Measurements from ENCODE around the gene NOTCH2.

NOTCH2 gene

DNA sequence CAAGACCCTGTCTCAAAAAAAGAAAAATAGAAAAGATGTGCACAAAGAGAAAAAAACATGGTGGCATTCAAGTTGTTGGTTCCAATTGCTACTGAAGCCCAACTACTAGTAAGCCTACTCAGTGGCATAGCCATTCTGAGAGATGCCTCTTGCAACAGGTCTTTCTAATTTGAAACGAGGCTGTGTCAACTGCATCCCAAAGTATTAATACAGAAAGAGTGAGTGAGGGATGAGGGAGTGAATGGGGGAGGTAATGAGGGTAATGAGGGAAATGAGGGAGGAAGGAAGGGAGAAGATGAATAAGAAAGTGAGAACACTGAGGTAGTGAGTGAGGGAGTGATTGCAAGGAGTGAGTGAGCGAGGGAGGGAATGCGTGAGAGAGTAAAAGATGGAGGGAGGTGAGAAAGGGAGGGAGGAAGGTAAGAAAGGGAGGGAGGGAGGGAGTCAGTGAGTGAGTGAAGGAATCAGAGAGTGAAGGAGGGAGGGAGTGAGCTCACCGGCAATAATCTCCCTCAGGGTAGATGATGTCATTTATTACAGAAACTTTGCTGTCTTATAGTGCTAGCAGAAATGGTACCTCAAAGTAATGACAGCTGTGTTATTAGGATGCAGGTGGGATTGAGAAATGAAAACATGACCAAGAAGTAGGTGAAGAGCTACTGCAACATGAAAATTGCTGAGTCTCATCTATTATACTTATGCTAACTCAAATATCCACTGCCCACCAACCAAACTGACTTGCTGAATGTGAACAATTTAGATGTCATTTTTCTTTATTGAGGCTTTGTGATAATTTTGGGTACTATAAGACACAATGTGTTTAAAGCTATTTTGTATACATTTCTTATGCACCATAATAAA is 97.5 kb downstream of the NOTCH2 start:
- no peak for DNase-seq

DNA sequence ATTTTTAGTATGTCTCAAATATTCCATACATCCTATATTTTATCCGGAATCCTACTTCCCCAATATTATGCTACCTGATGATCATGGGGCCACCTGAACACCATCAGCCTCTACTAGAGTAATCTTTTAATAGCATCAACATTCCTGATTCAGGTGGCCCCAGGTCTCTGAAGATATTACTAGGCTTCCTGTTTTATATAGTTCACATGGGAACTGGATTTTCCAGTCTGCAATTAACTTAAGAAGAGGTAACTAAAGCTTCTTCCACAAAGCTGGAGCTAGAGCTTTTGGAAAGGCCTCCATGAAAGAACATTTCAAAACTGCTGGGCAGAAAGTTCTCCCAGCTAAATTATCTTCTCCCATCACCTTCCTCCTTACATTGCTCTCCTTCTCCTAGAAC is 100.9 kb downstream of the NOTCH2 start:
- no peak for DNase-seq

DNA sequence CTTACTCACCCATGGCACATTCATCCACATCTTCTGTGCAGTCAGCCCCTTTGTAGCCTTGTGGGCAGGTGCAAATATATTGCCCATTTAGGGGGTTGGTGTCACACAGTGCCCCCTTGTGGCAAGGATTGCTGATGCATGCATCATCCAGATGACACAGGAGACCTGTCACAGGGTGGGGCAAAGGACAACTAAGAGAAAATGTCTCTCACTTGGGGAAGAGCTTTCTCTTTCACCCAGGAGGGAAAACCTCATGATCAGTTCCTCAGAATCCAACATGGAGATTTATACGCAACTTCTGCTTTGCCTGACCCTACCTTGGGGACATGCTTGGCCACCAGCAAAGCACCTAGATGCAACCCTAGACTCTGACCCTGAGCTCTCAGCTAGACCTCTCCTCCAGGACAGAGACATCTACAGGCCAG is 101.4 kb downstream of the NOTCH2 start:
- DNase-seq: peak; percentile 35

DNA sequence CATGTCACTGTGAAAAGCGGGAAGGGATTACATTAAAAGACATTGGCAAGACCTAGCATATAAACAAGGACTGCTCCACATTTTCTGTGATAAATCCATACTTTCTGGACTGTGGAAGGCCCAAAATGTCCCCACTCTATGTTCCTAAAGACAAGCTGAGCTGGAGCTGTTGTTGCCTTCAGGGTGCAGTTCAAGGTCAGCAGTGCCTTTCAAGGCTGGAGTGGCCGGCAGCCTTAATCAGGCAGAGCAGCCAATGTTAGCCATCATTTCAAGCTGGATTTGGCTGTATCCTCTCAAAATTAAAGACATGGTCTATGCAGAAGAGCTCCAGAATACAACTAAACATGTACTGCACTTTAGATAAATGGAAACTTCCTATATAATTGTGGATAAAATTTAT is 102.8 kb downstream of the NOTCH2 start:
- DNase-seq: no peak

DNA sequence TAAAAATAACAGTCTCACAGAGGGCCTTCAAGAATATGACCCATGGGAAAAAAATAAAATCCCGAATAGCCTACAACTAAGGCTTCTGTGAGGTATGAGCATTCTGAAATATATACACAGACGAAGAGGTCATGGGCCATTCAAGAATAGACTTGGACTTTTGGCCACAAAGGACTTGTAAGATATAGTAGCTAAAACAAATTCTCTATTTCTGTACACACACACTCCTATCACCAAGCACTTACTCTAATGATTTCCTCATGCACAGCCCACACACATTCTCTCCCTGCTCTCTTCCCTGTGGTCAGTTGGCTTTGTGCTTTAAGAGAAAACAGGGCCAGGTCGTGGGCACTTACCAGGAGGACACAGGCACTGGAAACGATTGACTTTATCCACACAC is 103.4 kb downstream of the NOTCH2 start:
- DNase-seq: no peak

DNA sequence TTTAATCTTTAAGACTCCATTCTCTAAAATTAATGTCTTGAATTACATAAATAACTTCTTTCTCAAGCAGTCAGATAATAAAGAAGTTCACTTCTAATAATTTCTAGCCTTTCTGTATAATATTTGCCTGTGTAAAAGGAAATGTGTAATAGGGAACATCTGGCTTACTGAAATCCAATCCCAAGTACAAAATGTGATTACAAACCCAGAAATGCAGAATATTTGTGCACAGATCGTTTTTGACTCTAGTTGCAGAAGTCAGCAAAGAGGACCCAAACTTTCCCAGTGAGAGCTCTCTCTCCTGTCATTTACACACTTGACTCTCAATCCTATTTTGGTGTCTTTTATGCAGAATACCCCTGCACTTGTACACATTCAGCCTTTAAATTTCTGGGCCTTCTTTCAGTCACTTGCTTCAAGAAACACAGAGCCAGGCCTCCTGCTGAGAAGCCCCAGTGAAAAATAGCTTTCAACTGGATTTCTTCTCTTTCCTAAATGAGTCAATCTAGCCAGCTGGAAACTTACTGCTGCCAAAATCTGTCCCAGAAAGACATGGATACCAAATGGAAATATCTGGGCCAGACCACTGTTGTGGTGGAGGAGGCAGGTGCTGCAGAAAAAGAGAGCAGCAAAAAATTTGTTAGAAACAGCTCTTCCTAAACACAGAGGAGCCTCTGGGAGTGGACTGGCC is 104.6 kb downstream of the NOTCH2 start:
- no peak for DNase-seq

DNA sequence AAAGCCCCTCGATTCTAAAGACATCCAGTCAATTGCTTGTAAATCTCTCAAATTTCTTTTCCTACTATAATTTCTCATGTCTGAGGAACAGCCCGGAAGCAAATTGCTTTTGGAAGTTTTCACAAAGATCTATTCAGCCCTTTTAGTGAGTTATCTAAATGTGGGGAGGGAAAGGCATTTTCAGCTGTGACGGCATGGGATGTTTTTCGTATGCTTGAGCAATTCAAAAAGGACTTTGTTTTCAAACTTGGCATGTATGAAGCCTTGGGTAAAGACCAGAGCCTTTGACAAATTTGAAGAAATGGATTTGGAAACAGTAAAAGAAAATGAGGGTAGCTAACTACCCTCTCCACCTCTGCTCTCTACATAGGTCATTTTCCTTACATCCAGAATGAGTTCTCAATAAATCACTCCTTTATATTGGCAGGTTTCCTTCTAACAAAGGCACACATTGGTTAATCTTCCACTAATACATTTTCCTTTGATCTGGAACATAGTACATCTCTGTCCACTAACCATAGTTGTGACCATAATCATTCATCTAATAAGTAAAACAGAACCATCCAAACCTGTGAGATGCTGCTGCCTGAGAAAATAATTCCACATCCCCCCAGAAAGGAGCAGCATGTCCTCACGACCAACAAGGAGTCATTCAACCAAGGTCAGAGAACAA is 107.0 kb downstream of the NOTCH2 start:
- no peak for DNase-seq

DNA sequence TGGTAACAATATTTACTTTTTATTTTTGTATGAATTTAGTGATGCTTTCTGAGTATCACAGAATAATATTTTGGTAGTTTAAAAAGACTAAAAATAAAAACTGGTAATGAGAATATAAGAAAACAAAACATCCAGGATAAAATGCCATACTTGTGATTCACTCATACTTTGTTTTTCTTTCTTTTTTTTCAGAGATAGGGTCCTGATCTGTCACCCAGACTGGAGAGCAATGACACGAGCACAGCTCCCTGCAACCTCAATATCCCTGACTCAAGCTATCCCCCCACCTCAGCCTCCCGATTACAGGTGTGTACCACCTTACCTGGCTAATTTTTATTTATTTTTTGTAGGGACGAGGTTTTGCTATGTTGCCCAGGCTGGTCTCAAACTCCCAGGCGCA is 109.0 kb downstream of the NOTCH2 start:
- DNase-seq: no peak

DNA sequence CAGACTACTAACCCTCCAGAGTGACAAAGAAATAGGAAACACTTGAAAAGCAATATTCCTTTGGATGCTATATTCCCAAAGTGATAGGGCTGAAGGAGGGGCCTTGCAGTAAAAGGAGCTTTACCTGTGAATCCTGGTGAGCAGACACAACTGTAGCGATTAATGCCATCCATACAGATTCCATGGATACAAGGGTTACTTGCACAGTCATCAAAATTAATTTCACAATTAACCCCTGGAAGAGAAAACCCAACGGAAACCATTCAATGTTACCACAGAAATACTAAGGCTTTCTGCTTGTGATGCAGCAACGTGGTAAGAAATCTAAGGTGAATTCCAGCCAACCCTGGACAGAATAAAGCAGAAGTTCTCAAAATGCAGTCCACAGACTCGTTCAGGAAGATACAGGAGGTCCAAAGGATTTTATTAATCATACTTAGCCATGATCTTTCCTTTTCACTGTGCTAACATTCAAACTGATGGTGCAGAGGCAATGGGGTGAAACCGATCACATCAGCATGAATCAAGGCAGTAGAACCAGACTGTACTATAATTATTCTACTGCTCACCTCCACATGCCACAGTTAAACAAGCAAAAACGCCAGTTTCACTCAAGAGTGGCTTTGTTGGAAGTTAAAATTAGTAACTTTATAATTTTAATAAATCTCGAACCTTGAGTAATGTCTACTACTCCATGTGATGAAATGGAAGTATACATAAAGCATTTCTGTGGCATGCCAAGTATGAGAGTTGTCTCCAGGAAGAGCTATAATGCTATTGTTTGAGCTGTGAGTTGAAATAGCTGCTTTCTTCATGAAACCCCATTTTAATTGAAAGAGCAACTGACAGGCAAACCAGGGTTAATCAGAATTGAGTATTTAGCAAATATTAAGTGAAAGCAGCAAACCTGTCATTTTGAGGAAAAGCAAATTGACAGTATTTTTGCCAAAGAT is 109.9 kb downstream of the NOTCH2 start:
- DNase-seq: no peak

DNA sequence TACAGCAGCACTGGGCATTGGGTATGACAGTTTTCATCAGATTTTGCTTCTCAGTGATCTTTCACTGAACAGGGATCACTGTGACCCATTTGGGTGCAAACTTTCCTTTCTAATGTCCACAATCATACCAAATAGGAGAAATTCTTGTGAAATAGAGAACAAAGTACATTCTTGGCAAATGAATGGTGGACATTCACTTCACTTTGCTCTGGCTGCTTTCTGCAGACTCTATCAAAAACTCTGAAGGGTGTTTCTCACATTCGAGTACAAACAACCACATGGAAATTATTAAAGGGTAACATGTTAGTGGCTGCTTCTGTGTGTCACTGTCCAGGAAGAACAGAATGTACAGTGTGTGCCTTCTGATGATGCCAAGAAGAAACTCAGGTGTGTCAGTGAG is 111.2 kb downstream of the NOTCH2 start:
- no peak for DNase-seq

DNA sequence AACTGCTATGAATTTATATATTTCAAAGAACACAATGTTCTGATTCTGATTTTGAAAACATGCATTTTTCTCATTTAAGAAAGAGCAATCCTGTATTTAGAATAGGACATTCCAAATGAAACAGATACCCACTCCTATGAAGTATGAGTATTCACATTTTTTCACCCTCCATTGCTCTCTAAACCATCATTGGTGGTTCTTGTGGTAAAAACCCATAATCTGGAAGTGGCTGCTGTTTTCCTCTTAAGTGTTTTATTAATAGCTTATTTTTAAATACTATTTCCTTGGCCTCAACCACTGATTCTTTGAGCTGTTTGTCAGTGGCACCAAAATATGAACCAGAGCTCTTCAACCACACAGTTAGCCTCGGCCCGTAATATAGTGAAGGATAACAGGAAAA is 113.2 kb downstream of the NOTCH2 start:
- no peak for DNase-seq

DNA sequence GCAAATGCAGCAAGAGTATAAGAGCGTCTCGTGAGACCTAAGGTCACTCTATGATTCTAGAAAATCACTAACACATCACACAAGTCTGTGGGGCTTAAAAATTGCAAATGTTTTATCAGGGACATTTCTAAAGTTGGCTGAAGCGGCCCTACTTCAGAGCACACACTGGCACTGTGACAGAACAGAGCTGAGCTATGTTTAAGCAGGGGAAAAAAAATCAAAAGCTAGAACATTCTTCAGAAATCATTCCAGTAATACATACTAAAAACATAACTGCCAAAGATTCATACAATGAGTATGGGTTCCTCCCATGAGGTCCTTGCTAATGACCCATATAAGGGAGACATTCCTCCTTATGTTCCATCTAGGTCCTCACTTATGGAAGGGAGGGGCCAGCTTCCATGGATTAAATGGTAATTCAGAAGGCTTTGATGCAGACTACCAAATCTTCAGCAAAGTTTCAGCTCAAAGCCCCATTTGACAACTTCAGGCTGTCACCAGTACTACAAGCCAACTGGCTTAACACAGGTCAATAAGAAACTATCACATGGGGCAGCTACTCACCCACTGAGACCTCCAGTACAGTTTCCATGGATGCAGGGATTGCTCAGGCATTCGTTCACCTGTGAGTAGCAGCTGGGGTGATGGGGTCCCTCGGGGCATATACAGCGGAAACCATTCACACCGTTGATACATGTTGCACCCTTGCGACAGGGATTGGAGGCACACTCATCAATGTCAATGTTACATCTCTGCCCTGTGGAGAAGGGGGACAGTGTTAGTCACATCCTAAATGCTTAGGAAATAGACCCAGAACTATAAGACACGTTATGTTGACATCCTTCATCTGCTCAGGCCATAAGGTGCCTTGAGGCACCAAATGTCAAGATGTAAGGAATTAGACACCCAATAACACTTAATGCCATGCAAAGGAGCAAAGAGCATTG is 114.7 kb downstream of the NOTCH2 start:
- DNase-seq: no peak

DNA sequence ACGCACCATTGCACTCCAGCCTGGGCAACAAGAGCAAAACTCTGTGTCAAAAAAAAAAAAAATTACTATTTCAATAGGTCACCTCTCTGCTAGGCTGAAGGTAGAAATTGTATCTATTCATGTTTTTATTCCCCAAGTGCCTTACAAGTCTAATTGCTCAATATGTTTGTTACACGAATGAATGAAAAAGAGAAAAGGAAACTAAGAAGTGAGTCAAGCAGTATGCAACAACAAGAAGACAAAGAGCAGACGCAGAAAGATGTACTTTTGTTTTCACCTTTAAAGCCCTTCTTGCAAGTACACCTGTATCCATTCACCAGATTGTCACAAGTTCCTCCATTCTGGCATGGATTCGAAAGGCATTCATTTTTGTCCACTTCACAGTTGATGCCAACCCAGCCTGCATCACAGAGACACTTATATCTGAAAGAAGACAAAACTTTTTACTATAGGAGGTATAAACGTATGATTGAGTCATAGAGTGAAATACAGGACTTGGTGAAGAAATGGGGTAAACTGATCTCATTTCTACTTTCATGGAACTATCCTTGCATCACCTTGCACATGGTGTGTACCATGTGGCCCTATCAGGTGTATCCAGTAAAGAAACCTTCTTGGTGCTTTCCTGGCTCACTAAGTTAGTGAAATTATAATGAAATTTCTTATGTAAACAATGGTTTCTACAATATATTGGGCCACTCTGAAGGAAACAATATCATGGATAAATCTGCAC is 116.0 kb downstream of the NOTCH2 start:
- DNase-seq: no peak

DNA sequence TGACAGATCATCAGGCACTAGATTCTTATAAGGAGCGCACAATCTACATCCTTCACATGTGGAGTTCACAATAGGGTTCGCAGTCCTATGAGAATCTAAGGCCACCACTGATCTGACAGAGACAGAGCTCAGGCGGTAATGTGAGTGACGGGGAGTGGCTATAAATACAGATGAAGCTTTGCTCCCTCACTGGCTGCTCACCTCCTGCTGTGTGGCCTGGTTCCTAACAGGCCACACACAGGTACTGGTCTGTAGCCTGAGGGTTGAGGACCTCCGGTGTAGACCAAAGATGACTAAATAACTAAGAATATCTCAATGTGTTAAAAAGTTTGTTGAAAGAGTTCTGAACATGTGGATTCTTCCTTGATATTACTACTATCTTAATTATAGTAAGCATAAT is 117.0 kb downstream of the NOTCH2 start:
- DNase-seq: no peak

DNA sequence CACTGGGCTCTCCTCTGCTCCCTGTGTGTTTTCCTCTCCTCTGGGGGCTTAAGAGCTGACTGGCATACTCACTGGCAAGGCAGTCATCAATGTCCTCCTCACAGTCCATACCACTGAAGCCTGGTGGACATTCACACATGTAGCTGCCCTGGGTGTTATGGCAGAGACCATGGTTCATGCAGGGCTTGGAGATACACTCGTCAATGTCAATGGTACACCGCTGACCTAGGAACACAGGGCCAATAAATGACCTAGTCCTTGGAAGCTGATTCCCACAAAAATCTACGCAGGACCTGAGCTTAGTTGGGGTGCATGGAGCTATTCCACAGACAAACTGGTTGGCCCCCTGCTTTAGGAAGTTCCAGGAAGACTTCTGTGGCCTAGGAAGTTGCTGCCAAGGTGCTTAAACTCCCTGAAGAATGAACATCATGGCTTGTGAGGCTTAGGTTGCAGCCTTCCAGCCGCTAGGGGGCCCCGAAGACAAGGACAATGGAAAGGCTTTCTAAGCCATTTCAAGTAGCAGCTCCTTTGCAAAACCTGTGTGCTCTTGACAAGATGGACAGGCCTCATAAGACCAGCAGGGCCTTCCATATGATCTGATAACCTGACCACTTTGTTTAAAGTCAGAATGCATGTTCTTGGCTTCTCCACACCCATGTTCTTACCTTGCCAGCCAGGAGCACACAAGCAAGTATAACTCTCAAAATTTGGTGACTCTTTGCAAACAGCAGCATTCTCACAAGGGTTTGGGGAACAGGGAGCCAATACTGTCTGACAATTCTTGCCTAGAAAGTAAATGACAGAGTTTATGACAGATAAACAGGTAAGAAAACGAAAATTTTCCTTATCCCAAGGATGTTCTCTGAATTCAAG is 120.9 kb downstream of the NOTCH2 start:
- DNase-seq: peak; percentile 30

DNA sequence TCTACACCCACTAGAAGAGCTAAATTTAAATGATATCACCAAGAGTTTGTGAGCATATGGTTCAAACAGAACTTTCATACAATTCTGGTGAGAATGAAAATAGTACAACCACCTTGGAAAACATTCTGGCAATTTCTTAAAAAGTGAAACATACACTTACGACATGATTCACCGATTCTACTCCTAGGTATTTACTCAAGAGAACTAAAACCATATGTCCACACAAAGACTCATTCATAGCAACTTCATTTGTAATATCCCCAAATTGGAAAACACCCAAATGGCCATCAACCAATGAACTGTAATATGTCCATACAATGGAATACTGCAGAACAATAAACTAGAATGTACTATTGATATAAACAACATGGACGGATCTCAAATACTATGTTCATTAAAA is 122.0 kb downstream of the NOTCH2 start:
- DNase-seq: no peak

DNA sequence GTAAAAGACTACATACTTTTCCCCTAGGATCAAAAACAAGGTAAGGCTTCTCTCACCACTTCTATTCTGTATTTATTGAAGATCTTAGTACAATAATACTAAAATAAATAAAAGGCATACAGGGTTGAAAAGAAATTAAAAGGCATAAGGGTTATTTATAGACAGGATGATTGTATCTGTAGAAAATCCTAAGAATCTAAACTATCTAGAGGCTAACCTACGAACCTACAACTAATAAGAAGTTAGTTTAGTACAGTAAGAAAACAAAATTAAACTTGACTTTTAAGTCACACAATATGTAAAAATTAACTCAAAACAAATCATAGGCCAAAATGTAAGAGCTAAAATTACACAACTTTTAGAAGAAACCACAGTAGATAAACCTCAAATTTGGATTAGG is 122.7 kb downstream of the NOTCH2 start:
- no peak for DNase-seq

DNA sequence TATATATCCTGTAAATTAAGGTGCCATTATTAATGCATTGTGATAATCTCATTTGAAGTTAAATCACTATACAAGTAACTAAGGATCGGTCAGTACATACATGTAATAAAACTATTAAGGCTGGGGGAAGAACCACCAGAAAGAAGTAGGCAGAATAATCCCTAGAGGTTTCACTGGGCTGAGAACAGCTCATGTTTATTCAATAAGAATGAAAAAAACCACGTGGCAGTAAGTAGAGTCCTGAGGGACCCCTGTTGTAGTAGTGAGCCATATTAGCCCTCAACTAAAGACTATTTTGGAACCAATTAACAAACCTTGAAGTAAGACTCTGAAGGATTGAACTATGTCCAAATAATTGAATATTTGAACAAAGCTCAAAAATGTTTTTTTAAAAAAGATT is 126.2 kb downstream of the NOTCH2 start:
- DNase-seq: no peak

DNA sequence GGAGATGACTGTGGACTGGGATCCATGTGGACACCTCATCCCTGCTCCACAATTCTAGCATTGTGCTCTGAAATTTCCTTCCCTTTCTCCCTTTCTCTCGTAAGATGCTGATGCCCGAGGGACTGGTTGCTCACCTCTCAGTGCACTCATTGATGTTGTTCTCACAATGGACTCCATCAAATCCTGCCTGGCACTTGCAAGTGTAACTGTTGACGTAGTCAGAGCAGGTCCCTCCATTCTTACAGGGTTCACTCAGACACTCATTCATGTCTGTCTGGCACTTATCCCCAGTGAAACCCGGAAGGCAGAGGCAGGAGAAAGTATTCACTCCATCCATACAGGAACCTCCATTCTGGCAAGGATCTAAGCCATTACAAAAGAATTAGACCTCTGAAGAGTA is 128.1 kb downstream of the NOTCH2 start:
- DNase-seq: no peak

DNA sequence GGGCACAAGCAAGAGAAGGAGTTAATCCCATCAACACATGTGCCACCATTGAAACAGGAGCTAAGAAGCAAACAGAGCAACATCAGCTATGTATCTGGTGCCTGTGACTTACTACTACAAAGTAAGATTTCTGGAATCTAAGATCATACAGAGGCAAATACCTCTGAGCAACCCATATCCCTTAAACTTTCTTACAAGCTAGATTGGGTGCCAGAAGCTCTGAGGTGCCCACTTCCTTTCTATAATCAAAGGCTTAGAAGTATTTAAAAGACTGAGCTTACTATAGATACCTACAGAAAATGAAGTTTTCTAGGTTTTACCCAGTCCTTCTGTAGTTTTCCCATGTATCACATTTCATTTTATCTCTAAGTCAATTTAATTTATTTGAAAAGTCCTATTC is 128.8 kb downstream of the NOTCH2 start:
- no peak for DNase-seq
